ENCODE results near the gene RALGAPA1. TPM values are rescaled to one million over a fixed set of nuclear protein-coding genes. Genes with fewer than 3 reads are reported as not detected.

The RALGAPA1 gene
- total and polyA plus RNA-seq, 2 experiments from 2014 or later, result 19.2 to 41.6 TPM

DNA sequence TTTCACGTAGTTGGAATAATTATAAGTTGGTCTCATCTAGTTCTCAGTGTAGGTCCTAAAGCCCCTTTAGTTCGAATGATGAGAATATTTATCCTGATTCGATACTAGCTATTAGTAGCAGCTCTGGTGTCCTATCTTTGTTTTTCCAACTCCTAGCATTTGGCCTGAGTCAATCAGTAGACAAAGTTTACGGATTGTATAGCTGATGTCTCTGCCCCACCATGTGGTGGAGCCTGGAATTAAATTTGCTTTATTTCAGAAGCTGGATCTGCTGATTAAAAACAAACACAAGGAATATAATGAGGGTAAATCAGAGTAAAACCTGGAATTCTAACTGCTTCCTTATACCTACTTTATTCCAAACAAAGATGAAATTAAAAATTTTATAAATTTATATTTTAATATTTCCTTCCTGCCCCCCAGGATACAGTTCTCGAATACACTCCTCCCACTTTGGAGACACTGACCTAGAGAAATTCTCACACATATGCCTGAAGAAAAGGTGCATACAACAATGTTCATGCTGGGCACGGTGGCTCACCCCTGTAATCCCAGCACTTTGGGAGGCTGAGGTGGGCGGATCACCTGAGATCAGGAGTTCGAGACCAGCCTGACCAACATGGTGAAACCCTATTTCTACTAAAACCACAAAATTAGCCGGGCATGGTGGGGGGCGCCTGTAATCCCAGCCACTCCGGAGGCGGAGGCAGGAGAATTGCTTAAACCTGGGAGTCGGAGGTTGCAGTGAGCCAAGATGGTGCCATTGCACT is 9.4 kb upstream of the RALGAPA1 start:
- no peaks in the 10 kb centered on the region for H3K27me3 ChIP-seq
- no peaks in the 10 kb centered on the region for H3K9me3 ChIP-seq (ENCODE audit: low read depth)
- no peaks in the 10 kb centered on the region for H3K79me2 ChIP-seq
- H3K9me2 ChIP-seq (replicated peaks; ENCODE audit: insufficient read depth), result no peaks in the 10 kb centered on the region
- peak; percentile 59 for DNase-seq (ENCODE audit: low spot score)
- no peak for TF ChIP-seq EZH2phosphoT487 (IDR thresholded peaks at IDR 0.05; ENCODE audit: low read depth, severe bottlenecking, unreplicated experiment)
- TF ChIP-seq, protein P1, sequence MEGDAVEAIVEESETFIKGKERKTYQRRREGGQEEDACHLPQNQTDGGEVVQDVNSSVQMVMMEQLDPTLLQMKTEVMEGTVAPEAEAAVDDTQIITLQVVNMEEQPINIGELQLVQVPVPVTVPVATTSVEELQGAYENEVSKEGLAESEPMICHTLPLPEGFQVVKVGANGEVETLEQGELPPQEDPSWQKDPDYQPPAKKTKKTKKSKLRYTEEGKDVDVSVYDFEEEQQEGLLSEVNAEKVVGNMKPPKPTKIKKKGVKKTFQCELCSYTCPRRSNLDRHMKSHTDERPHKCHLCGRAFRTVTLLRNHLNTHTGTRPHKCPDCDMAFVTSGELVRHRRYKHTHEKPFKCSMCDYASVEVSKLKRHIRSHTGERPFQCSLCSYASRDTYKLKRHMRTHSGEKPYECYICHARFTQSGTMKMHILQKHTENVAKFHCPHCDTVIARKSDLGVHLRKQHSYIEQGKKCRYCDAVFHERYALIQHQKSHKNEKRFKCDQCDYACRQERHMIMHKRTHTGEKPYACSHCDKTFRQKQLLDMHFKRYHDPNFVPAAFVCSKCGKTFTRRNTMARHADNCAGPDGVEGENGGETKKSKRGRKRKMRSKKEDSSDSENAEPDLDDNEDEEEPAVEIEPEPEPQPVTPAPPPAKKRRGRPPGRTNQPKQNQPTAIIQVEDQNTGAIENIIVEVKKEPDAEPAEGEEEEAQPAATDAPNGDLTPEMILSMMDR (IDR thresholded peaks at IDR 0.05; ENCODE audit: poor library complexity), result peak; percentile 57
- no peak overlapping the region for H3K27ac ChIP-seq
- 78% methylated on average over 13 of the region's 13 CpGs for WGBS (ENCODE audit: low lambda C conversion rate, missing lambda C conversion rate)
- no peak overlapping the region for H3K4me2 ChIP-seq
- no peak overlapping the region for H2AFZ ChIP-seq
- H3K4me3 ChIP-seq, result no peak overlapping the region
- no peaks in the 10 kb centered on the region for H3K4me1 ChIP-seq (ENCODE audit: insufficient read depth)
- H4K20me1 ChIP-seq (ENCODE audit: insufficient read depth, poor library complexity, severe bottlenecking), result no peaks in the 10 kb centered on the region
- H3K36me3 ChIP-seq (replicated peaks; ENCODE audit: insufficient read depth, low read depth), result no peaks in the 10 kb centered on the region

DNA sequence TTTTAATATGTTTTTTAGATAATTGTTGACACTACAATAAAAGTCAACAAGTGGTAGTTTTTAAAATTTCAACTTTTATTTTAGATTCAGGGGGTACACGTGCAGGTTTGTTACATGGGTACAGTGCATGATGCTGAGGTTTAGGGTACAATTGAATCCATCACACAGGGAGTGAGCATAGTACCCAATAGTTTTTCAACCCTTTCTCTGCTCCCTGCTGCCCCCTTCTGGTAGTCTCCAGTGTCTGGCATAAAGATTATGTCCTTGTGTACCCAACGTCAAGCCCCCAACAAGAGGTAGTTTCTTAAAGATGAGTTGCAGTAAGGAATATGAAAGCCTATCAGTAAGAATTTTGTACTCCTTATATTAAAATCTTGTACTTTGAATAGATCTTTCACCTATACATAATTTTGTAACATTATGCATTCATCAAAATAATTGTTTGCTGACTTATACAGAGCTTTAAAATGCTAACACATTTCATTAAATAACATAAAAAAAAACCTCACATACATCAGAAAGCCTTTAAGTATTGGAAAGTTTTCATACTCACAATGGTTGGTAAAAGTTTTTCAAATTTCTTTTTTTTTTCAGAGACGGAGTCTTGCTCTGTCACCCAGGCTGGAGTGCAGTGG is 5.4 kb upstream of the RALGAPA1 start:
- Histone ChIP-seq H3K4me3 (no peak overlapping the region), H3K9me2 (replicated peaks; ENCODE audit: insufficient read depth) (no peaks in the 10 kb centered on the region), H3K4me1 (ENCODE audit: insufficient read depth) (no peaks in the 10 kb centered on the region), H3K9me3 (ENCODE audit: low read depth) (no peaks in the 10 kb centered on the region), H3K4me2 (no peak overlapping the region), H4K20me1 (ENCODE audit: insufficient read depth, poor library complexity, severe bottlenecking) (no peaks in the 10 kb centered on the region), H3K36me3 (replicated peaks; ENCODE audit: insufficient read depth, low read depth) (no peaks in the 10 kb centered on the region), H3K79me2 (no peaks in the 10 kb centered on the region), H3K27me3 (no peaks in the 10 kb centered on the region), H2AFZ (no peak overlapping the region), H3K27ac (no peak overlapping the region)
- TF ChIP-seq EZH2phosphoT487 (IDR thresholded peaks at IDR 0.05; ENCODE audit: low read depth, severe bottlenecking, unreplicated experiment) (no peak), EZH2 (IDR thresholded peaks at IDR 0.05; ENCODE audit: borderline replicate concordance) (no peak)
- TF ChIP-seq, protein P1 (IDR thresholded peaks at IDR 0.05; ENCODE audit: poor library complexity), result peak; percentile 46
- DNase-seq (ENCODE audit: low spot score), result peak; percentile 69
- 38% methylated on average over 3 of the region's 3 CpGs for WGBS (ENCODE audit: low lambda C conversion rate, missing lambda C conversion rate)

DNA sequence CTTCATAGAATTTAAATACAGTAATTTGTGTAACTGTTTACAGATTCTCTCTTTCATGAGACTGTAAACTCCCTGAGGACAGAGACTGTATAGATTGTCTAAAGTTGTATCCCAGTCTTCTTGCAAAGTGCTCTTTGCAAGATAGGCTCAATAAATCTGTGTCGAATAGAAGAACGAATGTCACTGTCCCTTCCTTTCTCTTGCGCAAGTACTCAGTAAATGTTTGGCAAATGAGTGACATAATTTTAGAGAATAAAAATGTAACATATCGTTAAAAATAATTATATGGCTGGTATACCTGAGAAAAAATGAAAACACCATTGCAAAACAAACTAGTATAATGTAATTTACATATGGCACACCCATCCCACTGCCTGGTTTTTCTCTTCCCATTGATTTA is 1.9 kb upstream of the RALGAPA1 start:
- no peaks in the 10 kb centered on the region for H3K36me3 ChIP-seq (replicated peaks; ENCODE audit: insufficient read depth, low read depth)
- H3K4me1 ChIP-seq (ENCODE audit: insufficient read depth), result peaks cover 18% of the 10 kb centered on the region
- WGBS (ENCODE audit: low lambda C conversion rate, missing lambda C conversion rate), result 90% methylated on average over 4 of the region's 4 CpGs
- TF ChIP-seq, protein P1 (IDR thresholded peaks at IDR 0.05; ENCODE audit: poor library complexity), result no peak
- TF ChIP-seq EZH2 (IDR thresholded peaks at IDR 0.05; ENCODE audit: borderline replicate concordance), result no peak
- no peak for TF ChIP-seq EZH2phosphoT487 (IDR thresholded peaks at IDR 0.05; ENCODE audit: low read depth, severe bottlenecking, unreplicated experiment)
- H3K4me3 ChIP-seq, result no peak overlapping the region
- H3K9me3 ChIP-seq (ENCODE audit: low read depth), result no peaks in the 10 kb centered on the region
- peaks cover 23% of the 10 kb centered on the region for H4K20me1 ChIP-seq (ENCODE audit: insufficient read depth, poor library complexity, severe bottlenecking)
- peaks cover 25% of the 10 kb centered on the region for H3K79me2 ChIP-seq
- no peak for DNase-seq (ENCODE audit: low spot score)
- H3K9me2 ChIP-seq (replicated peaks; ENCODE audit: insufficient read depth), result no peaks in the 10 kb centered on the region
- no peak overlapping the region for H3K4me2 ChIP-seq
- H3K27me3 ChIP-seq, result no peaks in the 10 kb centered on the region
- no peak overlapping the region for H2AFZ ChIP-seq
- no peak overlapping the region for H3K27ac ChIP-seq

All from hepatocyte (in vitro differentiated cells).